OCI-LY1 (cell line): ENCODE results near the gene CBFA2T2.

Experiments used
- H2AFZ ChIP-seq: fragments of 200-600 bp; sonication (generic), shearing (Covaris generic); 2 replicates; pipeline ENCODE4 v1.6.0; 2014; ENCODE audit warnings: antibody characterized with exemption, mild to moderate bottlenecking, low read length
- H3F3A ChIP-seq: fragments of 200-600 bp; sonication (generic), shearing (Covaris generic); 2 replicates; pipeline ENCODE4 v1.6.0; 2014; ENCODE audit warnings: mild to moderate bottlenecking, antibody characterized with exemption, low read length, moderate library complexity; ENCODE audit not compliant: insufficient read depth
- H3K27ac ChIP-seq: fragments of 200-600 bp; sonication (generic); 2 replicates; pipeline ENCODE4 v1.5.1; 2014; ENCODE audit warnings: low read length, mixed run types, mild to moderate bottlenecking, low read depth; ENCODE audit not compliant: poor library complexity, severe bottlenecking
- H3K27me3 ChIP-seq: fragments of 200-600 bp; sonication (generic); 2 replicates; pipeline ENCODE4 v1.6.0; 2014; ENCODE audit warnings: antibody characterized with exemption, mild to moderate bottlenecking, low read length, moderate library complexity; ENCODE audit not compliant: insufficient read depth
- H3K36me3 ChIP-seq: fragments of 200-600 bp; sonication (generic); 2 replicates; pipeline ENCODE4 v1.6.1; 2014; ENCODE audit warnings: mild to moderate bottlenecking, antibody characterized with exemption, low read length, moderate library complexity, mixed read lengths; ENCODE audit not compliant: insufficient read depth
- H3K4me1 ChIP-seq: fragments of 200-600 bp; sonication (generic); 2 replicates; pipeline ENCODE4 v1.5.1; 2014; ENCODE audit warnings: mild to moderate bottlenecking, low read length, moderate library complexity; ENCODE audit not compliant: insufficient read depth, severe bottlenecking
- H3K4me2 ChIP-seq: fragments of 200-600 bp; sonication (generic), shearing (Covaris generic); 2 replicates; pipeline ENCODE4 v1.6.1; 2014; ENCODE audit warnings: low read length
- H3K4me3 ChIP-seq: fragments of 200-600 bp; sonication (generic); 2 replicates; pipeline ENCODE4 v1.5.1; 2014; ENCODE audit warnings: low read length, low read depth, mild to moderate bottlenecking, mixed read lengths; ENCODE audit not compliant: poor library complexity, severe bottlenecking
- H3K79me2 ChIP-seq: fragments of 200-600 bp; shearing (Covaris generic); 2 replicates; pipeline ENCODE4 v1.6.1; 2016; ENCODE audit warnings: mixed run types, low read length, mixed read lengths; ENCODE audit not compliant: insufficient read depth
- H3K9ac ChIP-seq: fragments of 200-600 bp; sonication (generic), shearing (Covaris generic); 2 replicates; pipeline ENCODE4 v1.6.1; 2014; ENCODE audit warnings: mild to moderate bottlenecking, low read length, mixed read lengths
- H3K9me2 ChIP-seq: fragments of 200-600 bp; sonication (generic), shearing (Covaris generic); 2 replicates; pipeline ENCODE4 v1.6.1; 2014; ENCODE audit warnings: low read depth, mild to moderate bottlenecking, low read length, mixed read lengths
- H3K9me3 ChIP-seq: fragments of 200-600 bp; shearing (Covaris generic); 2 replicates; pipeline ENCODE4 v1.6.1; 2014; ENCODE audit warnings: low read length, mixed read lengths
- H4K20me1 ChIP-seq: fragments of 200-600 bp; sonication (generic), shearing (Covaris generic); 2 replicates; pipeline ENCODE4 v1.6.0; 2016; ENCODE audit warnings: mild to moderate bottlenecking, low read length; ENCODE audit not compliant: insufficient read depth
- CTCF ChIP-seq: fragments of 200-600 bp; sonication (generic), shearing (Covaris generic); IDR thresholded peaks from 2 replicates; pipeline ENCODE4 v1.5.1; 2017; ENCODE audit warnings: mild to moderate bottlenecking, antibody characterized with exemption, low read length, moderate library complexity, mixed read lengths
- EZH2 ChIP-seq: fragments of 200-600 bp; sonication (generic), shearing (Covaris generic); IDR thresholded peaks from 2 replicates; pipeline ENCODE4 v1.8.0; 2017; ENCODE audit warnings: borderline replicate concordance, mixed run types, mild to moderate bottlenecking, antibody characterized with exemption, low read length, moderate library complexity, mixed read lengths

CBFA2T2 gene

DNA sequence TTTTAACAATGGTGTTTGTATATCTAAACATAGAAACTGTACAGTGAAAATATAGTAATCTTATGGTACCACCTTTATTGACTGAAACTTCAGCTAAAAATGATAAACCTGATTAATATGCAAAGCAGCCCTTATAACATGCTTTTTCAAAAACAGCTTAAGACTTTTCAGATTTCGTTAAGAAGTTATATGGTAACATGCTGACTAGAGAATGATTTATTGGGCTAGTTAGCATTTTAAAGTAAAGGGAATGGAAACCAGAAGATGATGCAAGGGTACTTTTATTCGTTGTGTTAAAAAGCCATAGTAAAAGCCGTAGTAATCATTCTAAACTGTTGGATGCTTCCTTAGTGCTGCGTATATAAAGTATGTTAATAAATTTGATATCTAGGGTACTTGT, 50.5 kb downstream of the CBFA2T2 start:
- Histone ChIP-seq H3K4me1 (peaks cover 7% of the 10 kb centered on the region), H3K79me2 (no peaks in the 10 kb centered on the region), H3K9me2 (no peaks in the 10 kb centered on the region), H3K9me3 (no peaks in the 10 kb centered on the region), H2AFZ (no peak overlapping the region), H3K27me3 (no peaks in the 10 kb centered on the region), H3K4me3 (no peak overlapping the region), H3K9ac (no peak overlapping the region), H3K36me3 (no peaks in the 10 kb centered on the region), H3K27ac (no peak overlapping the region), H3K4me2 (no peak overlapping the region), H3F3A (no peaks in the 10 kb centered on the region), H4K20me1 (no peaks in the 10 kb centered on the region)
- no peak for TF ChIP-seq EZH2
- TF ChIP-seq CTCF: no peak

DNA sequence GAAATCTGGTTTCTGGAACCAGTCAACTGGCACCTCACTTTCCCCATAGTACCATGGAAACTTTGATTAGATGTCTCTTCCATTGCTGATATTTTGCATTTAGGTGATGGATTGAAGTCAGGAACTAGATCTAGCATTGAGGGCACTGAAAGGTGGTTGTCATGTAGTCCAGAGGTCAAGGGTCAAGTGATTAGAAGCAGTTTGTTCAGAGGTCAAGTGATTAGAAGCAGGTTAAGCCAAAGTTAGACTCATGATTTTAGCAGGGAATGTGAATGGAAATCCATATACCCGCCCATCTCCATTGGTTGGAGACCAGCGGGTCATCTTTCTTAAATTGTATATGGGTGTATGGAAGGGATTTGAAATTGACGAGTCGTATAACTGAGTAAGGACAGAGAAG, 51.2 kb downstream of the CBFA2T2 start:
- Histone ChIP-seq H3K36me3 (no peaks in the 10 kb centered on the region), H3K9me3 (no peaks in the 10 kb centered on the region), H3K4me1 (peaks cover 7% of the 10 kb centered on the region), H3K4me2 (no peak overlapping the region), H3K27ac (no peak overlapping the region), H3K9ac (no peak overlapping the region), H3K79me2 (no peaks in the 10 kb centered on the region), H3F3A (no peaks in the 10 kb centered on the region), H2AFZ (no peak overlapping the region), H3K4me3 (no peak overlapping the region), H3K27me3 (no peaks in the 10 kb centered on the region), H3K9me2 (no peaks in the 10 kb centered on the region), H4K20me1 (no peaks in the 10 kb centered on the region)
- no peak for TF ChIP-seq EZH2
- no peak for TF ChIP-seq CTCF

- Histone ChIP-seq H3K9me3 (no peaks in the 10 kb centered on the region), H2AFZ (no peak overlapping the region), H3K36me3 (no peaks in the 10 kb centered on the region), H3K4me2 (no peak overlapping the region), H3F3A (no peaks in the 10 kb centered on the region), H3K27me3 (no peaks in the 10 kb centered on the region), H3K9me2 (no peaks in the 10 kb centered on the region), H3K9ac (no peak overlapping the region), H3K4me1 (peaks cover 13% of the 10 kb centered on the region), H4K20me1 (no peaks in the 10 kb centered on the region), H3K4me3 (no peak overlapping the region), H3K79me2 (no peaks in the 10 kb centered on the region), H3K27ac (no peak overlapping the region)
- TF ChIP-seq EZH2: no peak
- TF ChIP-seq CTCF: no peak
Observed at GRCh38 chr20:33541797-33542196, 51.9 kb downstream of the CBFA2T2 start.
